Fibroblast of lung (primary cell): Measurements from ENCODE around the gene ZNF502. TPM values are rescaled to one million over a fixed set of nuclear protein-coding genes. Genes with fewer than 3 reads are reported as not detected.

ENCODE experiments used
- DNase-seq, 2 donors: peaks; one replicate each; pipeline versions ENCODE4 v3.0.0 to v3.0.0-alpha.2; 2010; ENCODE audit warnings: low read depth in 2 of 2
- H2AFZ ChIP-seq: 2 replicates; pipeline ENCODE4 v1.5.1; 2012; ENCODE audit warnings: low read length, control low read depth, inconsistent platforms
- H3K27ac ChIP-seq: 2 replicates; pipeline ENCODE4 v1.5.1; 2011; ENCODE audit warnings: low read length, control low read depth; ENCODE audit not compliant: insufficient read depth
- H3K27me3 ChIP-seq: 2 replicates; pipeline ENCODE4 v1.5.1; 2011; ENCODE audit warnings: mild to moderate bottlenecking, low read length; ENCODE audit not compliant: control insufficient read depth, insufficient read depth
- H3K36me3 ChIP-seq: 2 replicates; pipeline ENCODE4 v1.5.1; 2011; ENCODE audit warnings: low read length; ENCODE audit not compliant: control insufficient read depth, insufficient read depth
- H3K4me1 ChIP-seq: 2 replicates; pipeline ENCODE4 v1.5.1; 2011; ENCODE audit warnings: low read length; ENCODE audit not compliant: control insufficient read depth, insufficient read depth; ENCODE audit errors: extremely low read depth
- H3K4me2 ChIP-seq: 2 replicates; pipeline ENCODE4 v1.5.1; 2011; ENCODE audit warnings: low read length, control low read depth; ENCODE audit not compliant: insufficient read depth; ENCODE audit errors: extremely low read depth
- H3K4me3 ChIP-seq, 4 experiments: fragments of 200-600 bp in 1 of 4; sonication (generic) in 1 of 4; replicated peaks in 1 of 4; 2 replicates each; pipeline ENCODE4 v1.5.1; 2011 to 2016; ENCODE audit warnings: low read length in 4 of 4, low read depth in 3 of 4, mild to moderate bottlenecking in 3 of 4, control low read depth in 2 of 4, inconsistent platforms in 1 of 4, mixed read lengths in 1 of 4; ENCODE audit not compliant: insufficient read depth in 1 of 4; ENCODE audit errors: control extremely low read depth in 1 of 4
- H3K79me2 ChIP-seq: 2 replicates; pipeline ENCODE4 v1.5.1; 2012; ENCODE audit warnings: mild to moderate bottlenecking, low read length, inconsistent platforms; ENCODE audit not compliant: control insufficient read depth, insufficient read depth
- H3K9ac ChIP-seq: 2 replicates; pipeline ENCODE4 v1.5.1; 2011; ENCODE audit warnings: mild to moderate bottlenecking, low read length, control low read depth; ENCODE audit not compliant: insufficient read depth
- H3K9me3 ChIP-seq: 2 replicates; pipeline ENCODE4 v1.5.1; 2012; ENCODE audit warnings: low read depth, low read length; ENCODE audit not compliant: control insufficient read depth, insufficient read depth
- H4K20me1 ChIP-seq: 2 replicates; pipeline ENCODE4 v1.5.1; 2011; ENCODE audit warnings: low read length; ENCODE audit not compliant: control insufficient read depth, insufficient read depth; ENCODE audit errors: extremely low read depth
- EZH2 ChIP-seq: IDR thresholded peaks from 2 replicates; pipeline ENCODE4 v1.5.1; 2012; ENCODE audit warnings: low read length, control low read depth, mild to moderate bottlenecking; ENCODE audit errors: missing control alignments
- polyA minus RNA-seq: library from RNA; depleted of rRNA, polyadenylated mRNA; stranded (reverse); fragments of >200 nt; gene quantifications from 2 replicates; pipeline ENCODE4 v1.2.3, GENCODE V29; 2011; ENCODE audit warnings: low replicate concordance
- polyA plus RNA-seq, 2 donors: library from polyadenylated mRNA; depleted of rRNA in 1 of 2; stranded (reverse) in 1 of 2; unstranded in 1 of 2; fragments of >200 nt; gene quantifications; 2 replicates each; pipeline ENCODE4 v1.2.1, GENCODE V29; 2011 to 2012; ENCODE audit warnings: missing spikeins in 1 of 2
- total RNA-seq: library from RNA; depleted of rRNA; stranded (reverse); fragments of >200 nt; gene quantifications from 2 replicates; pipeline ENCODE4 v1.2.1, GENCODE V29; 2014
- TF ChIP-seq, protein P1 (sequence below), 2 donors: IDR thresholded peaks in 1 of 2; conservative IDR thresholded peaks in 1 of 2; 1 replicate in 1 of 2; 2 replicates in 1 of 2; pipeline ENCODE4 v1.5.1; 2011 to 2012; ENCODE audit warnings: low read length in 2 of 2, control low read depth in 1 of 2, inconsistent platforms in 1 of 2, low read depth in 1 of 2, mild to moderate bottlenecking in 1 of 2

The ZNF502 gene
- total RNA-seq (5.4 and 6.1 TPM in 2 replicates), polyA plus RNA-seq (3.1 and 4.2 TPM in 2 replicates), polyA minus RNA-seq (0.56 TPM in 1 of 2 replicates, not detected in the other)
- polyA plus RNA-seq (2012): 2.2 and 2.8 TPM in 2 replicates

DNA sequence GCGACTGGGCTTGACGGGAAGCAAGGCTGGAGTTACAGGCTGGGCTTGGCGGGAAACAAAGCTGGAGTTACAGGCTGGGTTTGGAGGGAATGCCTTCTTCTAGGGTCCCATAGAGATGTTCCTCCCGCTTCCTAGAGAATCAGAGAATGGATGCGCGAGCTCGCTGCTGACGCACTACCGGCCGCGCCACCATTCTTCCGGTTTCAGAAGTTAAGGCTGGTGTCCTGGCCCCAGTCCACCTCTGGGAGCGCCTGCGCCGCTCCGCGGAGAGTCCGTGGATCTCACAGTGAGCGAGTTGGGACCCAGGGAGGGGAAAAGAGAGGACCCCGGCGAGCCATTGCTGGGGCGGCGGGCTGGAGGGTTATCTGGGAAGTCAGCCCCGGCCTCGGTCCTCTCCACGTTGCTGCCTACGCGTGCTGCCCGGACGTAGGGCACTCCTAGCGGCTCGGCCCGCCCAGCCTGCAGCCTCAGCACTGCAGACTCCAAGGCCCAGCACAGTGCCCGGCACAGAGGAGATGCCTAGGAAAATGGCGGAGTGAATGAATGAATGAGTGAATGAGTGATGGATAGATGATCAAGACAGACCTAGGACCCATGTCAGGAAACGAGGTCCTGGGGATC, at the start of gene ZNF502:
Gene ZNF502, plus strand, starts transcription at position 206 of the 621 bp plus-strand sequence. CDS start 7,602 bp downstream, outside the sequence.
- Histone ChIP-seq H2AFZ (peak within 1 kb of the TSS; percentile 90), H3K4me2 (peak within 1 kb of the TSS; percentile 75), H3K36me3 (no peaks in the 10 kb centered on the region), H3K27ac (peak within 1 kb of the TSS; percentile 43), H3K4me1 (no peaks in the 10 kb centered on the region), H3K27me3 (no peaks in the 10 kb centered on the region), H3K9ac (peak within 1 kb of the TSS; percentile 60), H3K9me3 (no peaks in the 10 kb centered on the region), H3K4me3 (peak within 1 kb of the TSS; percentile 62 to 87 (median 74)), H3K79me2 (no peaks in the 10 kb centered on the region), H4K20me1 (no peaks in the 10 kb centered on the region)
- TF ChIP-seq EZH2: no peak
- TF ChIP-seq, protein P1, sequence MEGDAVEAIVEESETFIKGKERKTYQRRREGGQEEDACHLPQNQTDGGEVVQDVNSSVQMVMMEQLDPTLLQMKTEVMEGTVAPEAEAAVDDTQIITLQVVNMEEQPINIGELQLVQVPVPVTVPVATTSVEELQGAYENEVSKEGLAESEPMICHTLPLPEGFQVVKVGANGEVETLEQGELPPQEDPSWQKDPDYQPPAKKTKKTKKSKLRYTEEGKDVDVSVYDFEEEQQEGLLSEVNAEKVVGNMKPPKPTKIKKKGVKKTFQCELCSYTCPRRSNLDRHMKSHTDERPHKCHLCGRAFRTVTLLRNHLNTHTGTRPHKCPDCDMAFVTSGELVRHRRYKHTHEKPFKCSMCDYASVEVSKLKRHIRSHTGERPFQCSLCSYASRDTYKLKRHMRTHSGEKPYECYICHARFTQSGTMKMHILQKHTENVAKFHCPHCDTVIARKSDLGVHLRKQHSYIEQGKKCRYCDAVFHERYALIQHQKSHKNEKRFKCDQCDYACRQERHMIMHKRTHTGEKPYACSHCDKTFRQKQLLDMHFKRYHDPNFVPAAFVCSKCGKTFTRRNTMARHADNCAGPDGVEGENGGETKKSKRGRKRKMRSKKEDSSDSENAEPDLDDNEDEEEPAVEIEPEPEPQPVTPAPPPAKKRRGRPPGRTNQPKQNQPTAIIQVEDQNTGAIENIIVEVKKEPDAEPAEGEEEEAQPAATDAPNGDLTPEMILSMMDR (conservative IDR thresholded peaks at IDR 0.05 in 1 of 2, IDR thresholded peaks at IDR 0.05 in 1 of 2; ENCODE audit: low read depth in 1 of 2, low read length in 2 of 2): peak; percentile 20 to 30
- DNase-seq: peak; percentile 91 to 93

DNA sequence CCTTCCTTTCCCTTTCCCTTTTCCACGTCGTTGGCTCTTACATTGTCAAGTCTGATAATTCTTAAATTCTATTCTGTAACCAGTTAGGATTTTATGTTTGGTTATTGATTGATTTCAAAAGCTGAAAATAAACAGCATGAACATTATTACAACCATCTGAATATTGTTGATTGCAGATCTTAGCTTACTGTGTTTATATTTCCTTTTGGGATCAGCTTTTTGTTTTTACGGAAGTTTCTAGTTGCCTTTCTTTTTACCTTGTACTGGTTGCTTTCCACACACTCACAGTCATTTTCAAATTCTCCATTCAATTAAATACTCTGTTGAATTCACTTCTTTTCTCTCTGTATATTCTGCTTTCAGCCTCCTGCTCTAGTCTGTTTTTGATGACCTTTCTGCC, 47.3 kb upstream of the ZNF502 start:
- no peaks in the 10 kb centered on the region for H3K4me1 ChIP-seq
- H3K79me2 ChIP-seq: no peaks in the 10 kb centered on the region
- no peak overlapping the region for H3K9ac ChIP-seq
- H3K27ac ChIP-seq: no peak overlapping the region
- H3K4me3 ChIP-seq: no peak overlapping the region
- no peaks in the 10 kb centered on the region for H3K27me3 ChIP-seq
- TF ChIP-seq EZH2: no peak
- TF ChIP-seq, protein P1 (conservative IDR thresholded peaks at IDR 0.05 in 1 of 2, IDR thresholded peaks at IDR 0.05 in 1 of 2; ENCODE audit: low read depth in 1 of 2, low read length in 2 of 2): no peak
- H3K36me3 ChIP-seq: peaks cover 3% of the 10 kb centered on the region
- H3K4me2 ChIP-seq: no peak overlapping the region
- no peak overlapping the region for H2AFZ ChIP-seq
- no peak for DNase-seq
- H3K9me3 ChIP-seq: no peaks in the 10 kb centered on the region
- no peaks in the 10 kb centered on the region for H4K20me1 ChIP-seq

DNA sequence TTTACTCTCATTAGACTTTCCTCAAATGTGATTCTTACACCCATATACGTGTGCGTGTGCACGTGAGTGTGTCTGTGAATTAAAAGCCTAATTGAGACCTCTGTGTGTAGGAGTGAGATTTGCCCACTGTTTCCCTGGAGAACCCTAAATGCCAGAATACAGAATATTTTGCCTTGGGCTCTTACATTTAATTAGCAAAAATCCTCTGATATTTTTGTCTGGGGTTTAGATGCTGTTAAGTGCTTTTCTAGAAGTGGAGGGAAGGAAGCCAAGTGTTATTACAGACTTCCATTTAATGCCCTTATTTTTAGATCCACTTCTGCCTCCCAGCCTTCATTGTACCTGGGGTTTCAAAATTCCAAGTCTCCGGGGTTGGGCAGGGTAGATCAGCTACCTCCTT, 46.1 kb upstream of the ZNF502 start:
- Histone ChIP-seq H3K27ac (no peak overlapping the region), H2AFZ (no peak overlapping the region), H3K4me2 (no peak overlapping the region), H3K79me2 (no peaks in the 10 kb centered on the region), H3K36me3 (peaks cover under 1% of the 10 kb centered on the region), H3K9ac (no peak overlapping the region), H3K9me3 (no peaks in the 10 kb centered on the region), H4K20me1 (no peaks in the 10 kb centered on the region), H3K27me3 (no peaks in the 10 kb centered on the region), H3K4me1 (no peaks in the 10 kb centered on the region), H3K4me3 (no peak overlapping the region)
- no peak for TF ChIP-seq EZH2
- TF ChIP-seq, protein P1 (conservative IDR thresholded peaks at IDR 0.05 in 1 of 2, IDR thresholded peaks at IDR 0.05 in 1 of 2; ENCODE audit: low read depth in 1 of 2, low read length in 2 of 2): no peak
- no peak for DNase-seq
